Activated naive CD4-positive, alpha-beta T cell treated with anti-CD3 and anti-CD28 coated beads for 36 hours (primary cell): ENCODE measurements around the gene CRIP2. TPM values are rescaled to one million over a fixed set of nuclear protein-coding genes. Genes with fewer than 3 reads are reported as not detected.

Source experiments
- CTCF ChIA-PET: fragments of 350-600 bp; sonication (Branson Sonifier 250); formaldehyde crosslinking; loops from one replicate; lab custom pipeline; 2021; ENCODE audit warnings: antibody characterized with exemption; lab: Charles Lee
- DNase-seq: peaks from one replicate; pipeline ENCODE4 v3.0.0-alpha.2; 2020
- H3K27ac Mint-ChIP-seq: one replicate; pipeline ENCODE4 v1.8.0; 2021; ENCODE audit warnings: mild to moderate bottlenecking, mixed read lengths
- H3K27me3 Mint-ChIP-seq: one replicate; pipeline ENCODE4 v1.8.0; 2021; ENCODE audit warnings: low read depth, mixed read lengths
- H3K36me3 Mint-ChIP-seq: one replicate; pipeline ENCODE4 v1.8.0; 2021; ENCODE audit warnings: low read depth, mixed read lengths
- H3K4me1 Mint-ChIP-seq: one replicate; pipeline ENCODE4 v1.8.0; 2021; ENCODE audit warnings: low read depth, mixed read lengths
- H3K4me3 Mint-ChIP-seq: one replicate; pipeline ENCODE4 v1.8.0; 2021; ENCODE audit warnings: mild to moderate bottlenecking, moderate library complexity, mixed read lengths
- H3K9me3 Mint-ChIP-seq: one replicate; pipeline ENCODE4 v1.8.0; 2021; ENCODE audit warnings: mixed read lengths
- intact Hi-C: fragments of 100-400 bp; cut with micrococcal nuclease; formaldehyde crosslinking; loops from one replicate; pipeline ENCODE4 v1.15.1; 2023
- total RNA-seq, 2 experiments: library from RNA; stranded (reverse); gene quantifications; one replicate each; pipeline ENCODE4 v1.2.3, GENCODE V29; 2021

The CRIP2 gene
- total RNA-seq, 2 experiments from 2014 or later, result not detected

DNA sequence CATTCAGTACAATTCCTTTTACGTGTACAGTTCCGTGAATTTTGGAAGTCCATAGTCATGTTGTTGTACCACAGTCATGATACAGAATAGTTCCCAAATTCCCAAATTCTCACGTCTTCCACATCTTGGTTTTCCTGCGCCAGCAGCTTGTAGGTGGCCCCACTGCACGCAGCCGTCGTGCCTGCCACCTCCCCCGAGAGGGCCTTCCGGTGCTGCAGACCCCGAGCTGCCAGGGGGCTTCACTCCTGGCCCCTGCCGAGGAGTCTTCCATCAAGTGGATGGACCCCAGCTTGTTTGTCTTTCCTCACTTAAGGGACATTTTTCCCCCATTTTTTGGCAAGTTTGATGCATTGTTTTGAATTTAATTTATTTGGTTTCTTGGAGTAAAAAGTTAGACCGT, 38.2 kb upstream of the CRIP2 start:
- CTCF ChIA-PET, result interaction anchor here (0.6 to 1.6 kb wide), 3 partner anchors 53 to 254 kb away, joined by 3 to 7 read pairs (median 5); no protein-coding TSS in a partner anchor
- Mint-ChIP-seq H3K4me1 (no peaks in the 10 kb centered on the region), H3K36me3 (peaks cover 1% of the 10 kb centered on the region), H3K27me3 (no peaks in the 10 kb centered on the region), H3K27ac (no peak overlapping the region), H3K4me3 (no peak overlapping the region), H3K9me3 (no peaks in the 10 kb centered on the region)
- no peak for DNase-seq
- intact Hi-C loops, result no loop called here

DNA sequence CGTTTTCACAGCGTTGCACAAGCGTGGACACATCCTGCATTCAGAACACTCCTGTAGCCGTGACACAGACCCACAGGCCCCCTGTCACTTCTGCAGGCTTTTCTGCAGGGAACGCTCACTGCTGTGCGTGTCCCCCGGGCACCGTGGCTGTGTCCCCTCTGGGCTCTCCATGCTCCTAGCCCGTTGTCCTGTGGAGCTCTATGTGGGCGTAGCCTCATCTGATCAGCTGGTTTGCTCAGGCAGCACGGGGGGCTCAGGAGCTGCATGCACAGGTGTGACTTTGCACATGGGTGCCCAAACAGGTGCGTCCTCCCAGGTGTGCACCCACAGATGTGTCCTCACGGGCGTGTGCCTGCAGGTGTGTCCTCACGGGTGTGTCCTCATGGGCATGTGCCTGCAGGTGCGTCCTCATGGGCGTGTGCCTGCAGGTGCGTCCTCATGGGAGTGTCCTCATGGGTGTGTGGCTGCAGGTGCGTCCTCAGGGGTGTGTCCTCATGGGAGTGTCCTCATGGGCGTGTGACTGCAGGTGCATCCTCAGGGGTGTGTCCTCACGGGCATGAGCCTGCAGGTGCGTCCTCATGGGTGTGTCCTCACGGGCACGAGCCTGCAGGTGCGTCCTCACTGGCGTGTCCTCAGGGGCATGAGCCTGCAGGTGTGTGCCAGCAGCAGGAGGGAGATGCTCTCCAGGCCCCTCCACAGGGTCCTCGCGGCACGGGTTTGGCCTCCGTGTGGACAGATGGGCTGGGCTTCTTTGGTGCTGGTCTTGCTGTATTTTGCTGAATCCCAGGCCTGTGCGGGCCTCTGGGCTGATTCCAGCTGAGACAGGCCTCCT, 37.5 kb upstream of the CRIP2 start:
- Mint-ChIP-seq H3K36me3 (peaks cover 5% of the 10 kb centered on the region), H3K4me1 (no peaks in the 10 kb centered on the region), H3K27me3 (no peaks in the 10 kb centered on the region), H3K9me3 (no peaks in the 10 kb centered on the region), H3K27ac (no peak overlapping the region), H3K4me3 (no peak overlapping the region)
- intact Hi-C loops, result no loop called here
- CTCF ChIA-PET, result no interaction called here
- DNase-seq, result no peak

DNA sequence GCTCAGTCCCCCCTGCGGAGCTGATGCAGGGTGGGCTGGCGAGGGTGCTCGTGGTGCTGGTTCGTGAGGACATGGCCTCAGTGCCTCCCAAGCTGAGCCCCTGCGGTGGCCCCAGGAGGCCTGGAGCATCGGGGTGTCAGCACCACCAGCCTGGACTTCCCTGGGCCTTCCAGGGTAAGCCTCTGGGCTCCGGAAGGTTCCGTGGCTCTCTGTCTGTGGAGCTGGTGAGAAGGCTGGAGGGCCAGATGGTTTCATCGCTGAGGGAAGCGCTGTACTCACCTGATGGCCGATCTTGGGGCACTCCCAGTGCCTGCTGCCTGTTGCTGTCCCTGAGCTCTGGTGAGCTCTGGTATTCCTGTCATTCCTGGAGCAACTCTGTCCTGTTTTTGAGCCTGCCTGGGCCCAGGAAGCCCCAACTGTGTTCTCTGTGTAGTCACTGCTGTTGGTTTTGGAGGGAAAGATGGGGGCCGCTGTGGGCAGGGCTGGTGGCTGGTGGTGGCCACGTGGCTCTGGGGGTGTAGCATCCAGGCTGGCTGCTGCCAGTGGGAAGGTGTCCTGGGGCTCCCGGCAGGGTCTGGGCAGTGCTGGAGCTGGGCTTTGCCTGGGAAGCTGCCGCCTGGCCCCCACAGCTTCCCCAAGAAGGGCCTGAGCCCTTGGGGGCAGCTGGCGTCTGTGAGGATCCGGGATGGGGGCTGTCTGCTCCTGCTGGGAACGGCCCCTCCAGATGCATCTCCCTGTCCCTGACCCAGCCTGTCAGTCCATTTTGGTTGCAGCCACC, 36.7 kb upstream of the CRIP2 start:
- Mint-ChIP-seq H3K4me1 (no peaks in the 10 kb centered on the region), H3K36me3 (peaks cover 5% of the 10 kb centered on the region), H3K9me3 (no peaks in the 10 kb centered on the region), H3K27ac (no peak overlapping the region), H3K27me3 (no peaks in the 10 kb centered on the region), H3K4me3 (no peak overlapping the region)
- CTCF ChIA-PET, result interaction anchor here (1.0 kb wide), 1 partner anchor 43 kb away, joined by 3 read pairs; no protein-coding TSS in a partner anchor
- intact Hi-C loops, result no loop called here
- DNase-seq, result no peak

DNA sequence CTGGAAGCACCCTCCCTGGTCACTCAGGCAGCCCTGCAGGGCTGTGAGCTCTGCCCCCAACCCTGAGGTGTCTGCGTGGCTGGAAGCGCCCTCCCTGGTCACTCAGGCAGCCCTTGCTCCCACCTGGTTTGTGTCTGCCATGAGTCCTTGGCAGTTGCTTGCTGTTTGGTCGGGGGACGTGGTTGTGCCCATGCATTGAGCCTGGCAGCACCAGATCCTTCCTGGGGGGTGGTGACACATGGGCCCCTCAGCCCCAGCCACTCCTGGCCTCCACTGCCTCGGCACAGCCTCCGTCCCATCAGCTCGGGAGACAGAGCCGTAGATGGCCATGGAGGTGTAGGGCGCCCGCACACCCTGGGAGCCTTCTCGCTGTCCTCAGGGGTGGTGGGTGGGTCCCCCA, 35.4 kb upstream of the CRIP2 start:
- intact Hi-C loops, result no loop called here
- Mint-ChIP-seq H3K27ac (no peak overlapping the region), H3K4me3 (no peak overlapping the region), H3K27me3 (no peaks in the 10 kb centered on the region), H3K9me3 (no peaks in the 10 kb centered on the region), H3K36me3 (peaks cover 5% of the 10 kb centered on the region), H3K4me1 (no peaks in the 10 kb centered on the region)
- CTCF ChIA-PET, result interaction anchor here (1.0 kb wide), 1 partner anchor 41 kb away, joined by 3 read pairs; no protein-coding TSS in a partner anchor
- DNase-seq, result no peak

DNA sequence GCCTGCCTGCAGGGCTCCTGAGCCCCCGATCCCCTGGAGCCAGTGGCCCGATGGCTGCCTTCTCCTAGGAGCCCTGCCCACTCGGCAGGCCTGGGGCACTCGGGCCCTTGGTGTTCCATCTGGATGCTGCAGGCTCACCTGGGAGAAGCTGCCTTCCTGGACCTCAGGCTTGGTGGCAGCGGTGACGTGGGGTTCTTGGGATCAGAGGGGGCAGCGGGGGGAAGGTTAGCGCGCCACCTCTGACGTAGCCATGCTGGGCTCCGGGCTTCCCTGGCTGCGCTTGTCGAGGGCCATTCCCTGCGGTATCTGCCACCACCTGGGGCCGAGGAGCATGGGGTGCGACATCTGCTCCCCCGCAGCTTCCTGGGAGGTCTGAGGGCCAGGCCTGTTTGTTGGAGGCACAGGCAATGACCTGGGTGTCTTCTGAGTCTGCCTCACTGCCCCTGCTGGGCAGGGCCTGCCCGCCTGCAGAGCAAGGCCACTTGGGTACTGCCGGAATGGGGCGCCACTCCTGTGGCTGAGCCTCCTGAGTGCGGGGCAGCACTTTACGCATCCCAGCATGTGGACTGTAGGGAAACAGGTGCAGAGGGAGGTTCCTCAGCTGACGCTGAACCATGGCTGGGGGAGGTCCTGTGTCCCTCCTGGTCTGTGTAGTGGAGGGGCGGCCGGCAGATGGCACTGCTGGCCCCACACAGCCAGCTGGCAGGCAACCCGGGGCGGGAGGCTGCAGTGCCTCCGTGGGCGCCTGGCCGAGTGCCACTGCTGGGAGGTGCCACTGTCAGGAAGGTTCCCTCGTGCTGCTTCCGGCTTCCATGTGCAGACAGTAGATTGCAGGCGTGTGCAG, 34.7 kb upstream of the CRIP2 start:
- DNase-seq, result no peak
- intact Hi-C loops, result no loop called here
- Mint-ChIP-seq H3K9me3 (no peaks in the 10 kb centered on the region), H3K27me3 (no peaks in the 10 kb centered on the region), H3K4me1 (no peaks in the 10 kb centered on the region), H3K36me3 (peaks cover 5% of the 10 kb centered on the region), H3K4me3 (no peak overlapping the region), H3K27ac (no peak overlapping the region)
- CTCF ChIA-PET, result no interaction called here

DNA sequence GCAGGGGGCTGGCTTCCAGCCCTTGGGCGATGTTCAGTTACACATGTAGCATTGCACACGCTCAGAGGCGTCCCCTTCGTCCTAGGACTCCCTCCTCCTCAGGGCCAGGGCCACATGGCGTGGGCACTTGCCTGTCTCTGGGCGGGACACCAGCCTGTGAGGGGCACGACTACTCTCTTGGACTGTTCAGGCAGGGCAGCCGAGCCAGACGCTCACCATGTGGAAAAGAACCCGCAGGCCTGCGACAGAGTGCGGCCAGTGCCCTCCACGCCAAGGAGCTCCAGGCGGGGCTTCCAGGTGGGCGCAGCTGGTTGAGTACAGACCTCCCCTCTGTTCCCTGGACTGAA, 34.1 kb upstream of the CRIP2 start:
- Mint-ChIP-seq H3K27ac (no peak overlapping the region), H3K4me1 (no peaks in the 10 kb centered on the region), H3K36me3 (peaks cover 5% of the 10 kb centered on the region), H3K27me3 (no peaks in the 10 kb centered on the region), H3K4me3 (no peak overlapping the region), H3K9me3 (no peaks in the 10 kb centered on the region)
- CTCF ChIA-PET, result no interaction called here
- DNase-seq, result no peak
- intact Hi-C loops, result no loop called here

DNA sequence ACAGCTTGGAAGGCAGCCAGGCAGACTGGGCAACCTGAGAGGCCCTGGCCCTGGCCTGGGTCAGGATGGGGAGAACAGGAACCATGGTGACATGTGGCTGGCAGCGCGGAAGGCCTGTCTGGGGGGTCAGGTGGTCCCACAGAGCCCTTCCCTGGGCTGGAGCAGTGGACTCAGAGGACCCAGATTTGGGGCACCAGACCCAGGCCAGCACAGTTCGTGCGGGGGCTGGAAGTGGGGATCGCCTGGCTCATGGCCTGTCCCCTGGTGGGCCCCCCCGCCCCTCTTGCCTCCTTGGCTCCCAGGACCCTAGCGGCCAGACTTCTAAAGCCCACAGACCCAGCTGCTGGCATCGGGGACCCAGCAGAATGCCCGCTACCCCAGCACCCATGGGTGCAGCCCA, 33.6 kb upstream of the CRIP2 start:
- DNase-seq, result no peak
- intact Hi-C loops, result no loop called here
- H3K36me3 Mint-ChIP-seq, result peaks cover 4% of the 10 kb centered on the region
- H3K27me3 Mint-ChIP-seq, result no peaks in the 10 kb centered on the region
- H3K9me3 Mint-ChIP-seq, result no peaks in the 10 kb centered on the region
- H3K27ac Mint-ChIP-seq, result no peak overlapping the region
- no peak overlapping the region for H3K4me3 Mint-ChIP-seq
- no peaks in the 10 kb centered on the region for H3K4me1 Mint-ChIP-seq
- CTCF ChIA-PET, result no interaction called here

DNA sequence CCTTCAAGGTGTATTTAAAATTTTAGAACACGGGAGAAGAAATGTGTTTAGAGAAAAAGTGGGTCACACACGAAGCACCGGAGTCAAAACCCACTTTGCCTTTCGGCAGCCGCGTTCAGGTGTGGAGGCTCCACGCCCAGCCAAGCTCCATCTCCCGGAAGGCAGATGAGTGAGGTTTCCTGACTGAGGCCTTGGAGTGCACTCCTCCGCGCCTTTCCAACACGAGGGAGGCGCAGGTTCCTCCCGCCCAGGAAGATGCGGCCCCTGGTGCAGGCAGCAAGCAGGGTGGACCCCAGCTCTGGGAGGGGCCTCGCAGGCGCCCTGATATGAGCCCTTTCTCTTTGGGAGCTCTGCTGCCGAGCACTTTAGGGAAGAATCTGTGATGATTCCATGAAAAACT, 32.5 kb upstream of the CRIP2 start:
- Mint-ChIP-seq H3K36me3 (peaks cover 4% of the 10 kb centered on the region), H3K9me3 (no peaks in the 10 kb centered on the region), H3K4me3 (no peak overlapping the region), H3K4me1 (no peaks in the 10 kb centered on the region), H3K27me3 (no peaks in the 10 kb centered on the region), H3K27ac (no peak overlapping the region)
- CTCF ChIA-PET, result no interaction called here
- no peak for DNase-seq
- intact Hi-C loops, result no loop called here

DNA sequence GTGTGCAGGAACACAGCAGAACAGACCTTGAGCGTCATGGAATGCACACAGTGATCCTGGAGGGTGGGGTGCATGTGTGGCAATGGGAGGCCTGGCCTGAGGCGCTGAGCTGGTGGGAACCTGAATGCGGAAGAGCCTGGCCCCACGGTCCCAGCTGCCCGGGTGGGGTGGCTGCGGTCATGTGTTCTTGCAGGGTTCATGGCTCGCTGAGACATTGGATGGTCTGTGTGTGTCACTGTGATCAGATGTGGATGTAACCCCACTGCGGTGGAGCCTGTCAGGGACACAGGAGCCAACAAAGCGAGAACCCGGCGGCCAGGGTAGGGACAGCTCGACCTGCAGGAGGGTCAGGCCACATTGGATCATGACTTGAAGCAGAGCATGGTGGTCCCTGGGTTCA, 31.8 kb upstream of the CRIP2 start:
- Mint-ChIP-seq H3K9me3 (no peaks in the 10 kb centered on the region), H3K27me3 (no peaks in the 10 kb centered on the region), H3K27ac (no peak overlapping the region), H3K4me3 (no peak overlapping the region), H3K4me1 (no peaks in the 10 kb centered on the region), H3K36me3 (peaks cover 4% of the 10 kb centered on the region)
- CTCF ChIA-PET, result no interaction called here
- intact Hi-C loops, result no loop called here
- no peak for DNase-seq

DNA sequence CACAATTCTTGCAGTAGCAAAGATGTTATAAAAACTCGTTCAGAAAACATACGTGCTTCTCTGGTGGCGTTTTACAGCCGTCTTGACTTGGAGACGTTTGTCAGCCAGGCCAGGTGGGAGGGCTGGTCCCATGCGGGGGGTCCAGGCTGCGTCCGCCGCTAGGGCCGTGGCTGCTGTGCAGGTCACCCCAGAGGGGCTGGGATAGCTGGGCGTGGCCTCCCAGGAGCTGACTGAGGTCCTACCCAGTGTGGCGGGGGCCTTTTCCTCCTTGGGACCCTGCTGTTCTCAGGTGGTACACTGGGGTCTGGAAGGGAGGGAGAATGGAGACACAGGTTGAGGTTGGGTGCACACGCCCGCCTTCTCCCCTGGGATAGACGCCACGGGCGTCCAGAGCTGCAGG, 29.8 kb upstream of the CRIP2 start:
- Mint-ChIP-seq H3K27me3 (no peaks in the 10 kb centered on the region), H3K4me3 (no peak overlapping the region), H3K36me3 (peaks cover 4% of the 10 kb centered on the region), H3K4me1 (no peaks in the 10 kb centered on the region), H3K9me3 (no peaks in the 10 kb centered on the region), H3K27ac (no peak overlapping the region)
- CTCF ChIA-PET, result no interaction called here
- DNase-seq, result no peak
- intact Hi-C loops, result no loop called here

DNA sequence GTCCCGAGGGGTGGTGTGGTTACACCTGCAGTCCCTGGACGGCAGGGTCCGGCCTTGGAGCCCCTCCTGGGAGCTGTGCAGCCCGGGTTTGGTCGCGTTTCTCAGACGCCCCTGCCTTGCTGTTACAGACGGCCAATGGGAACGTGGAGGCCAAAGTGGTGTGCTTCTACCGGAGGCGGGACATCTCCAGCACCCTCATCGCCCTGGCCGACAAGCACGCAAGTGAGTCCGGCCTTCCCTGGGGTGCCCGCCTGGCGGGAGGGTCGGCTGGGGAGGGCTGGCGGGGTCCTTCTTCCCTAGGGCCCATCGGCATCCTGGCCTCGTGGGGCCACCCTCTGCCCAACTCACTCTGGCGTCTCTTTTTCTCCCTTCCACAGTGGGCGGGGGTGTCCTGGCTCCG, 29.3 kb upstream of the CRIP2 start:
- CTCF ChIA-PET, result no interaction called here
- intact Hi-C loops, result no loop called here
- Mint-ChIP-seq H3K36me3 (peaks cover 4% of the 10 kb centered on the region), H3K27me3 (no peaks in the 10 kb centered on the region), H3K4me1 (no peaks in the 10 kb centered on the region), H3K27ac (no peak overlapping the region), H3K4me3 (no peak overlapping the region), H3K9me3 (no peaks in the 10 kb centered on the region)
- no peak for DNase-seq
